Measurements from ENCODE around the gene WWC2.

WWC2 gene

DNA sequence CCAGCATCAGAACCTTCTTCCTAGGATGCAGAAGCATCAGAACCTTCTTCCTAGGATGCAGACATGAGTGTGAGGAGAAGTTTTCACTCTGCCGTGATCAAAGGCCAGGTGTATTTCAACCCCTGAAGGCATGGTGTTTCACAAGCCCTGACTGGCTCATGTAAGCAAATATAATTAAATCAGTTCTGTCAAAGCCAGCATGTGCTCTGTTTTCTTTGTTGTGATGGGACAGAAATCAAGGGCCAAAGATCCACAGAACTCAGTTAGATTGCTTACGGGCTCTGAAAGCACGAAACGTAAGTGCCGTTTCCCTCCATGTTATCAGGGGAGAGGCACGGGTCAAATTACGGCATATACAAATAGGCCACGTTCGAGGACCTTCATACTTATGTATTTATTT is 255.2 kb downstream of the WWC2 start:
- no peak overlapping the region for H3K4me3 ChIP-seq (ENCODE audit: low read depth, low read length)
- TF ChIP-seq, protein P1, sequence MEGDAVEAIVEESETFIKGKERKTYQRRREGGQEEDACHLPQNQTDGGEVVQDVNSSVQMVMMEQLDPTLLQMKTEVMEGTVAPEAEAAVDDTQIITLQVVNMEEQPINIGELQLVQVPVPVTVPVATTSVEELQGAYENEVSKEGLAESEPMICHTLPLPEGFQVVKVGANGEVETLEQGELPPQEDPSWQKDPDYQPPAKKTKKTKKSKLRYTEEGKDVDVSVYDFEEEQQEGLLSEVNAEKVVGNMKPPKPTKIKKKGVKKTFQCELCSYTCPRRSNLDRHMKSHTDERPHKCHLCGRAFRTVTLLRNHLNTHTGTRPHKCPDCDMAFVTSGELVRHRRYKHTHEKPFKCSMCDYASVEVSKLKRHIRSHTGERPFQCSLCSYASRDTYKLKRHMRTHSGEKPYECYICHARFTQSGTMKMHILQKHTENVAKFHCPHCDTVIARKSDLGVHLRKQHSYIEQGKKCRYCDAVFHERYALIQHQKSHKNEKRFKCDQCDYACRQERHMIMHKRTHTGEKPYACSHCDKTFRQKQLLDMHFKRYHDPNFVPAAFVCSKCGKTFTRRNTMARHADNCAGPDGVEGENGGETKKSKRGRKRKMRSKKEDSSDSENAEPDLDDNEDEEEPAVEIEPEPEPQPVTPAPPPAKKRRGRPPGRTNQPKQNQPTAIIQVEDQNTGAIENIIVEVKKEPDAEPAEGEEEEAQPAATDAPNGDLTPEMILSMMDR (IDR thresholded peaks at IDR 0.05; ENCODE audit: low read depth, low read length): no peak
- no peak for DNase-seq (ENCODE audit: low read depth, low spot score)
- in situ Hi-C loops (cut with HindIII; ENCODE audit: low sequenced_read_pairs): no loop called here

DNA sequence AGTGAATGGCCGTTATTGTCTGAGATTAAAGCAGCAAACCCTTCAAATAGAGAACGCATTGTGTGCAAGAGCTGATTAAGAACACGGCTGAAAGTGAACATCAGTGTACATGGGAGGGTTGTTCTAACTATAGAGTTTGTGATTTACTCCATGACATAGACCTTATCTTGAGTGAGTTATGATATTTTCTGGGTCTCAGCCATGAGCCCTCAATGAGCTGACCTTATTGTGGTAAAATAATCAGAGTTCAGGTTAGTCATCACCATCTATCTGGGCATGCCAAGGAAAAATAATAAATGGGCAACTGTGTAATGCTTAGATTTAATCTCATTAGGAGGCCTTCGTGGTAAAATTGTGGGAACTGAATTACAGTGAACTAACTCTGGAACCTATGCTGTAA is 256.3 kb downstream of the WWC2 start:
- TF ChIP-seq, protein P1 (IDR thresholded peaks at IDR 0.05; ENCODE audit: low read depth, low read length): no peak
- in situ Hi-C loops (cut with HindIII; ENCODE audit: low sequenced_read_pairs): no loop called here
- no peak overlapping the region for H3K4me3 ChIP-seq (ENCODE audit: low read depth, low read length)
- peak; percentile 67 for DNase-seq (ENCODE audit: low read depth, low spot score)

DNA sequence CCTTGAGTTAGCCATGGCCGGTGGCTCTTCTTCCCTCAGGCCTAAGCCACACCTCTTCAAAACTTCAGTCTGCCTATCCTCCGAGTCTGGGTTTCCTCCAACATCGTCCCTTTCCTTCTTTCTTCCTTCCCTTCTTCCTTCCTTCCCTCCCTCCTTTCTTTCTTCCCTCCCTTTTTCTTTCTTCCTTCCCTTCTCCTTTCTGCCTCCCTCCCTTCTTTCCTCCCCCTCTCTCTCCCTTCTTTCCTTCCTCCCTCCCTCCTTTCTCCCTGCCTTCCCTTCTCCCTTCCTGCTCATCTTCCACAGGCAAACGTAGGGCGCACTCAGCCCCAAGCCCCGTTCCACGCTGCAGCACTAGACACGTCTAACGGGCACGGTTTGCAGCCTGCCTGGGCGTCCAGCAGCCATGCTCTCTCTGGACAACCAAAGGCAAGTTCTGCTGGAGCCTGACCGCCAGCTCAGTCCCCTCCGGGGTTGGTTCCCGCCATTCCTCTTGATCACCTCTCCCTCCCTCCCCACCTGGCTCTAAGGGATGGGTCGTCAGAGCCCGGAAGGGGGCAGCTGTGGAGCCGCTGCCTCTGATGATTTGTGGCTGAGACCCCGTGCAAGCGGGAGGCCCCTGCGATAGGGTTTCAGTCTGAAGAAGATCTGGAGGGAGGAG is 257.2 kb downstream of the WWC2 start:
- DNase-seq (ENCODE audit: low read depth, low spot score): no peak
- in situ Hi-C loops (cut with HindIII; ENCODE audit: low sequenced_read_pairs): no loop called here
- no peak overlapping the region for H3K4me3 ChIP-seq (ENCODE audit: low read depth, low read length)
- TF ChIP-seq, protein P1 (IDR thresholded peaks at IDR 0.05; ENCODE audit: low read depth, low read length): no peak

DNA sequence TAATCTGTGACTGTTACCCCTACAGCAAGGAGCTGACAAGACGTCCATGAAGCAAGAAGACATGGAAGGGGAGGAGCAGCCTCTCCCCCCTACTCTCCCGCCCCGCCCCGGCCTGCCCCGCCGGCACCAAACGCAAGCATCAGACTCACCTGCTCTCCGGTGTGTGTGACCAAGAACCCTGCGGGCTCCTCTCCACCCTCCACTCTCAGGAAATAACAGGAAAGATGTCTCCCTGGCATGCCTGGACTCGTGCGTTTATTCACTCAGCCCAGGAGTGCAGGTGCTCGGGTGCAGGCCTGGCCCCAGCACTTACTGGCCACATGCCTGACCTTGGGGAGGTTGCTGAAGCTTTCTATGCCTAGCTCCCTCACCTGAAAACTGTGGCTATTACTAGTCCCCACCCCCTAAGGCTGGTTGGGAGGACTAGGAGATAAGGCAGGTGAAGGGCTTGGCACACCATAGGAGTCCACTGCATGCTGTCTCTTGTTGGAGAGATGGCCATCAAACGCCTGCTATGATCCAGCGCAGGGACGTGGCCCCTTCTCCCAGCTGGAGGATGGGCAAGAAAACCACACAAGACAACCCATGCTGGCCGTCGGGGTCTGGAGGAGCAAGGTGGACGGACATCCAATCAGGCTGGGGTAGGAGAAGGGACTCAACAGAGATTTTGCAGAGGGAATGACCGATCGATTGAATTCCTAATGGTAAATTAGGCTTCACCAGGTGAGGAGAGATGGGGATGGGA is 258.0 kb downstream of the WWC2 start:
- TF ChIP-seq, protein P1 (IDR thresholded peaks at IDR 0.05; ENCODE audit: low read depth, low read length): no peak
- no peak overlapping the region for H3K4me3 ChIP-seq (ENCODE audit: low read depth, low read length)
- in situ Hi-C loops (cut with HindIII; ENCODE audit: low sequenced_read_pairs): no loop called here
- no peak for DNase-seq (ENCODE audit: low read depth, low spot score)

DNA sequence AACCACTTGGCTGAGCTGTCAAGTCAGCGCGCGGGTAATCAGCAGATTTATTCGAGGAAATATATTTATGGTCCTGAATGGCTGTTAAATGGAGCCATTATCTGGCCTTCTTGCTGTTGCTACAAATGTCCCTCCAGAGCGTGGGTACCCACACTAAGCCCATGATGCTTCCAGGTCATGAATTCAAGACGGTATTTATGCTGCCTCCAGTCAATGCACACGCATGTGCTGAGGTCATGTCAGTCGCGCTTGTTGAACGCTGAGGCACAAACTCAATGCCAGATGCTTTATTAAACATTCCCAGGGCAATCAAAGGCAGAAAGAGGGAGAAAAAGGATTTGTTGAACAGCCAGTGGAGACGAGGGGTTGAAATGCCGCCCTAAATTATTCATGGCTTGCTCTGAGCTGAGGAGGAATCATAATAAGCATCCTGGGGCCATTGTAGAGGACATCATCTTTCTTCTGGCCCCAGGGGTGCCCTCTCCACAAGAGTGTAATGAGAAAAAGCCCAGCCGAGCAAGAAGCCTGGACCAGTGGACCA is 259.2 kb downstream of the WWC2 start:
- no peak for DNase-seq (ENCODE audit: low read depth, low spot score)
- no peak overlapping the region for H3K4me3 ChIP-seq (ENCODE audit: low read depth, low read length)
- in situ Hi-C loops (cut with HindIII; ENCODE audit: low sequenced_read_pairs): no loop called here
- TF ChIP-seq, protein P1 (IDR thresholded peaks at IDR 0.05; ENCODE audit: low read depth, low read length): no peak

DNA sequence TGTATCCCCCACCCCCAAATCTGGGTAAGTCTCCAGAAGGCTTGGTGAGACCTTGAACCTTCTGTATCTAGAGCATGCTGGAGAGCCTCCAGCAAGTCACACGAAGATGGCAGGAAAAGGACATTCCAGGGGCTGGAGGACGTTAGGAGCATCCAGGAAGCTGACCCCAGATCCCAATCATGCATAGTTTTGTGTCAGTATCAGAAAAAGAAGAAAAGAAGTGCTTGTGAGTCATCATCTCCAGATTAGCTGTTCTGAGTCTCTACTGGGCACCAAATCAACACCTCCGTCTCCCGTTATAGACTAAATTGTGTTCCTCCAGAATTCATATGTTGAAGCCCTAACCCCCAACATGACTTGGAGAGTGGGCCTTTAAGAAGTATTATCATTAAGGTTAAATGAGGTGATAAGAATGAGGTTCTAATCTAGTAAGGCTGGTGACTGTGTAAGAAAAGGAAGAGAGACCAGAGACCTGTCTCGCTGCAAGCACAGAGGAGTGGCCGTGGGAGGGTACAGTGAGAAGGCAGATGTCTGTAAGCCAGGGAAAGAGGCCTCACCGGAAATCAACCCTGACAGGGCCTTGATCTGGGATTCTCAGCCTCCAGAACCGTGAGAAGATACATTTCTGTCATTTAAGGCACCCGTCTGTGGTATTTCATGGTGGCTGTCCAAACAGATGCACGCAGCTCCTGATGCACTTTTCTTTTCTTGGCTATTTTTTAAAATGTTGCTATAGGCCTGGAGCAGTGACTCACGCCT is 261.3 kb downstream of the WWC2 start:
- no peak overlapping the region for H3K4me3 ChIP-seq (ENCODE audit: low read depth, low read length)
- TF ChIP-seq, protein P1 (IDR thresholded peaks at IDR 0.05; ENCODE audit: low read depth, low read length): no peak
- in situ Hi-C loops (cut with HindIII; ENCODE audit: low sequenced_read_pairs): no loop called here
- DNase-seq (ENCODE audit: low read depth, low spot score): peak; percentile 38
